Metanephros (tissue), 2 donors: Measurements from ENCODE around the gene ALG10B. TPM values are rescaled to one million over a fixed set of nuclear protein-coding genes. Genes with fewer than 3 reads are reported as not detected.

Source experiments
- small RNA-seq: library from RNA; depleted of rRNA; stranded (forward); fragments of <200 nt; gene quantifications from one replicate; pipeline ENCODE3, GENCODE V24; 2014; ENCODE audit warnings: low replicate concordance
- total RNA-seq: library from RNA; depleted of rRNA; stranded (reverse); fragments of >200 nt; gene quantifications from one replicate; pipeline ENCODE4 v1.2.3, GENCODE V29; 2014

The ALG10B gene
- 16.8 TPM for total RNA-seq

GRCh38 chr12:38316391-38317129 lies at the start of gene ALG10B:
TSS of gene ALG10B (plus strand) at chr12:38316774. CDS start at chr12:38316894, 120 bp downstream.

Small RNA genes lying within 50 kb of the gene (small RNA-seq; reads per million reads assigned to genes)
- gene RF00019, result not detected
